Pancreas (tissue), 10 donors: Measurements from ENCODE around the gene ROR2. TPM values are rescaled to one million over a fixed set of nuclear protein-coding genes. Genes with fewer than 3 reads are reported as not detected.

ENCODE experiments used
- ATAC-seq, 4 donors: fragments of 200-7000 bp; cut with Tn5 transposase; one replicate each; pipeline versions ENCODE4 v1.8.0 to v1.9.1; 2020; ENCODE audit warnings: mild to moderate bottlenecking in 4 of 4, moderate library complexity in 4 of 4
- DNase-seq, 6 donors: peaks; one replicate each; pipeline ENCODE4 v3.0.0-alpha.2; 2020
- FAIRE-seq: peaks from 2 replicates; lab custom pipeline; 2012; peaks lifted over from hg19 to GRCh38; lab: Jason Lieb, UNC
- H3K27ac ChIP-seq, 4 donors: fragments of 200-600 bp; sonication (generic); 1 replicate in 3 of 4; 2 replicates in 1 of 4; pipeline versions ENCODE4 v1.5.0 to v1.8.0; 2020
- H3K27me3 ChIP-seq, 4 donors: fragments of 200-600 bp; one replicate each; pipeline ENCODE4 v1.8.0; 2021
- H3K36me3 ChIP-seq, 3 donors: fragments of 200-600 bp; sonication (generic) in 1 of 3; one replicate each; pipeline versions ENCODE4 v1.5.0 to v1.8.0; 2020 to 2021
- H3K4me1 ChIP-seq, 3 donors: fragments of 200-600 bp; one replicate each; pipeline ENCODE4 v1.8.0; 2021
- H3K4me3 ChIP-seq, 4 donors: fragments of 200-600 bp; sonication (generic) in 2 of 4; one replicate each; pipeline versions ENCODE4 v1.5.0 to v1.8.0; 2020 to 2021
- H3K9me3 ChIP-seq, 4 donors: fragments of 200-600 bp; one replicate each; pipeline ENCODE4 v1.8.0; 2021
- CTCF ChIP-seq, 4 donors: fragments of 200-600 bp; sonication (generic) in 3 of 4; IDR thresholded peaks; one replicate each; pipeline versions ENCODE4 v1.5.0 to v1.8.0; 2021; ENCODE audit warnings: antibody characterized with exemption in 4 of 4
- WGBS, 2 donors: extraction: QIAGEN DNeasy Blood & Tissue Kit; methylation state at CpG; one replicate each; pipeline ENCODE4 v1.1.7; 2013; 5-methylcytosine and 5-hydroxymethylcytosine counted together
- intact Hi-C, 3 donors: fragments of 100-400 bp; cut with DNase I; formaldehyde crosslinking; loops; one replicate each; pipeline versions ENCODE4 v1.11.1 to v1.14.2; 2022
- polyA plus RNA-seq, 2 donors: library from polyadenylated mRNA; stranded (reverse); fragments of 200-250 nt; gene quantifications; one replicate each; pipeline ENCODE4 v1.2.3, GENCODE V29; 2013
- total RNA-seq, 6 donors: library from RNA; stranded (reverse); fragmentation: NEBNext Ultra II Directional in 4 of 6; extraction: Animal tissue kit (Norgen Biotek cat#: 25700) in 4 of 6; gene quantifications; one replicate each; pipeline versions ENCODE4 v1.2.1 to v1.2.4, GENCODE V29; 2021 to 2023
- donor health status: healthy with polysubstance abuse.
- donor health status: DM: no; HTN: no; CAD: no; lungs with moderate emphysema.
- donor health status: DM: no; HTN: no; CAD: no.
- donor health status: control.
- donor health status: control.
- donor health status: Bipolar disorder and iron deficiency.
- donor health status: DM: yes; HTN: yes; CAD: no.
- donor health status: DM: no; HTN: no; CAD: no.
- donor health status: DM: no; HTN: no; CAD: no.
- donor health status: DM: yes; HTN: yes; CAD: no.

Gene ROR2
- total and polyA plus RNA-seq, 8 donors = 0.67 to 6.3 (median 1.2) TPM

DNA sequence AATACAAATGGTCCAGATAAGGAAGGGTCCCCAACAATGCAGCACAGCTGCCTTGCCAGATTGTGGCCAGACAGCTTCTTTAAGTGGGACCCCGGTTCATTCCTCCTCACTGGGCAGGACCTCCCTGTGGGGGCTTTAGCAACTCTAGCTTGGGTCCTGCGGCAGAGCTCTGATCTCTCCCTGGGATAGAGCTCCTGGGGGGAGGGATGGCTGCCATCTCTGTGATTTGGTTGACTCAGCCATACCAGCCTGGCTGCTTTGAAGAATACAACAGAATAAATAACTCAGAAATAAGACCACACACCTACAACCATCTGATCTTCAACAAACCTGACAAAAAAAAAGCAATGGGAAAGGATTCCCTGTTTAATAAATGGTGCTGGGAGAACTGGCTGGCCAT, 22.7 kb upstream of the ROR2 start:
- Histone ChIP-seq H3K4me3 (no peak overlapping the region), H3K4me1 (no peaks in the 10 kb centered on the region), H3K27me3 (no peaks in the 10 kb centered on the region), H3K9me3 (no peaks in the 10 kb centered on the region), H3K27ac (no peak overlapping the region), H3K36me3 (no peaks in the 10 kb centered on the region)
- no peak for TF ChIP-seq CTCF (IDR thresholded peaks at IDR 0.05)
- intact Hi-C loops = no loop called here
- no peak for DNase-seq
- FAIRE-seq = no peak
- no peak for ATAC-seq
- 55 to 60% methylated on average over 2 of the region's 2 CpGs for WGBS, 2 donors

DNA sequence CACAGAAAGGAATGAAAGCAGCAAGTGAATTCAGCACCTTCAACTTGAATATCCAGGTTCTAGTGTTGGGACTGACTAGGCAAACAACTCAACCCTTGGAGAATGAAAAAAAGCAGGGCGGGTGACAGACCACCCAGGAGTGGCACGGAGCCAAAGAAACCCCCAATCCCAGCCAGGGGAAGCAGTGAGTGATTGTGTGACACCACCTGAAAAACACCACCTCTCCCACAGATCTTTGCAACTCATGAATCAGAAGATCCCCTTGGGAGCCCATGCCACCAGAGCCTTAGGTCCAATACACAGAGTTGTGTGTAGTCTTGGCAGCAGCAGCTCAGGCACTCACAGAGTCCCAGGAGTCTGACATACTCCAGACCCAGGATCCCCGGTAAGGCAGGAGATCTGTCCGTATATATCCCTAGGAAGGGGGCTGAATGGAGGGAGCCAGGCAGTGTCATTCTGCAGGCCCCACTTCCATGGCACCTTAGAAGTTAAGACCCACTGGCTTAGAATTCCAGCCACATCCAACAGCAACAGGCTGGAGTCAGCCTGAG, 22.1 kb upstream of the ROR2 start:
- WGBS, 2 donors = 56 to 58% methylated on average over 4 of the region's 4 CpGs
- no peaks in the 10 kb centered on the region for H3K36me3 ChIP-seq
- ATAC-seq = no peak
- no peak for DNase-seq
- H3K9me3 ChIP-seq = no peaks in the 10 kb centered on the region
- TF ChIP-seq CTCF (IDR thresholded peaks at IDR 0.05) = no peak
- no peaks in the 10 kb centered on the region for H3K4me1 ChIP-seq
- H3K27ac ChIP-seq = no peak overlapping the region
- no peak for FAIRE-seq
- intact Hi-C loops = no loop called here
- no peak overlapping the region for H3K4me3 ChIP-seq
- H3K27me3 ChIP-seq = no peaks in the 10 kb centered on the region

DNA sequence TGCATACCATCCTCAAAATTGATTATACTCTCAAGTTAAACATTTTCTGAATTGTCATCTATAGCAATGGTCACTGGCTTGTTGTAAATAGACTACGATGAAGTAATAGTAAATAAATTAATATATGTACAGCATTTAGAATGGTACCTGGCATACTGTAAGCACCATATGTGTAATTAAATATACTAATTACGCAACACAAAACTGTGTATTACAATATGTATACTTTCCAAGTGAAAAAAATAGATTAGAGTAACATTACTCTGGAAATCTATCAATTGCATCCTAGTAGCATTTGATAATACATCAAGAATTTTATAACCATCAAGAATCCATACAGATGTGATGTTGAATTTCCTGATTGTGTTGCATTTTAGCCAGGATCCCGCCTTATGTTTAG, 17.2 kb upstream of the ROR2 start:
- no peaks in the 10 kb centered on the region for H3K9me3 ChIP-seq
- no peaks in the 10 kb centered on the region for H3K4me1 ChIP-seq
- no peak for ATAC-seq
- no peak for DNase-seq
- no peaks in the 10 kb centered on the region for H3K27me3 ChIP-seq
- H3K4me3 ChIP-seq = no peak overlapping the region
- H3K27ac ChIP-seq = no peak overlapping the region
- TF ChIP-seq CTCF (IDR thresholded peaks at IDR 0.05) = no peak
- no peaks in the 10 kb centered on the region for H3K36me3 ChIP-seq
- intact Hi-C loops = no loop called here
- WGBS, 2 donors = 82 to 86% methylated on average over 3 of the region's 3 CpGs
- no peak for FAIRE-seq

DNA sequence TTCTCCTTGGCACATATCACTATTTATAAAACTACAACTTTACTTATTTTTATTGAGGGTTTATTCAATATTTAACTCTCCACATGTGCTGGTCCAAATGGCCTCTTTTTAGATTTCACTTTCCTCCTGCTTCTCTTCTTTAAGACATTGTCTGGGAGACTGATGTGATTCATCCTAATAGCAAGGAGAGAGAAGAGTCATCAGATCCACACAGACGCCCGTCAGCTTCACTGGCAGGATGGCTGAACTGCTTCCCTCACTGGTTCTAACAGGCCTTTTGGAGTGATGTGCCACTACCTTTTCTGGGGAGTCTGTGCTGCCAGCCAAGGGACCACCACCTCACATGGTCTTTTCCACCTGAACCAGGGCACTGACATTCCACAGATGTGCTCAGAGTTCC, 16.5 kb upstream of the ROR2 start:
- DNase-seq (no peak), ATAC-seq (no peak), FAIRE-seq (no peak)
- no peak overlapping the region for H3K27ac ChIP-seq
- no peaks in the 10 kb centered on the region for H3K9me3 ChIP-seq
- no peak for TF ChIP-seq CTCF (IDR thresholded peaks at IDR 0.05)
- 82 to 86% methylated on average over 2 of the region's 2 CpGs for WGBS, 2 donors
- H3K4me3 ChIP-seq = no peak overlapping the region
- intact Hi-C loops = no loop called here
- H3K4me1 ChIP-seq = no peaks in the 10 kb centered on the region
- no peaks in the 10 kb centered on the region for H3K36me3 ChIP-seq
- no peaks in the 10 kb centered on the region for H3K27me3 ChIP-seq

- 59 to 75% methylated on average over 2 of the region's 2 CpGs for WGBS, 2 donors
- intact Hi-C loops = no loop called here
- no peak for ATAC-seq
- Histone ChIP-seq H3K4me1 (no peaks in the 10 kb centered on the region), H3K36me3 (no peaks in the 10 kb centered on the region), H3K27ac (no peak overlapping the region), H3K4me3 (no peak overlapping the region), H3K9me3 (no peaks in the 10 kb centered on the region), H3K27me3 (no peaks in the 10 kb centered on the region)
- FAIRE-seq = no peak
- DNase-seq = no peak
- TF ChIP-seq CTCF (IDR thresholded peaks at IDR 0.05) = no peak
These were observed 13.7 kb upstream of the ROR2 start for GRCh38 chr9:91963711-91964240.
